Liver (tissue), 3 donors: ENCODE data around the gene CCDC61.

ENCODE experiments used
- CTCF ChIP-seq: fragments of 150-350 bp; IDR thresholded peaks from 2 replicates; pipeline ENCODE4 v1.5.1; 2017; ENCODE audit warnings: improper control_type of control experiment, low read depth, low read length; ENCODE audit not compliant: missing input control
- EGR1 ChIP-seq, 2 donors: IDR thresholded peaks; 2 replicates each; pipeline ENCODE4 v1.6.1; 2016 to 2018; ENCODE audit warnings: antibody characterized with exemption in 2 of 2, low read depth in 2 of 2
- FOXA1 ChIP-seq: IDR thresholded peaks from 2 replicates; pipeline ENCODE4 v1.6.1; 2016; ENCODE audit warnings: antibody characterized with exemption
- GABPA ChIP-seq, 2 donors: IDR thresholded peaks in 1 of 2; conservative IDR thresholded peaks in 1 of 2; 2 replicates each; pipeline ENCODE4 v1.6.1; 2016; ENCODE audit warnings: antibody characterized with exemption in 2 of 2, mild to moderate bottlenecking in 1 of 2, moderate library complexity in 1 of 2
- JUND ChIP-seq, 2 donors: IDR thresholded peaks; 2 replicates each; pipeline ENCODE4 v1.6.1; 2016; ENCODE audit warnings: antibody characterized with exemption in 2 of 2
- REST ChIP-seq: IDR thresholded peaks from 2 replicates; pipeline ENCODE4 v1.6.1; 2016; ENCODE audit warnings: antibody characterized with exemption, mild to moderate bottlenecking
- RXRA ChIP-seq, 2 donors: IDR thresholded peaks; 2 replicates each; pipeline ENCODE4 v1.6.1; 2017 to 2018; ENCODE audit warnings: antibody characterized with exemption in 2 of 2, mild to moderate bottlenecking in 1 of 2
- SP1 ChIP-seq: IDR thresholded peaks from 2 replicates; pipeline ENCODE4 v1.6.1; 2018; ENCODE audit warnings: antibody characterized with exemption, mild to moderate bottlenecking
- TAF1 ChIP-seq: conservative IDR thresholded peaks from 2 replicates; pipeline ENCODE4 v1.6.1; 2016; ENCODE audit warnings: antibody characterized with exemption, mild to moderate bottlenecking
- donor health status: healthy.
- donor health status: healthy.

- TF ChIP-seq CTCF (no peak), SP1 (no peak), TAF1 (no peak), GABPA (IDR thresholded peaks at IDR 0.05 in 1 of 2, conservative IDR thresholded peaks at IDR 0.05 in 1 of 2) (no peak), REST (no peak), RXRA (IDR thresholded peaks at IDR 0.05) (no peak), JUND (IDR thresholded peaks at IDR 0.05) (no peak), FOXA1 (no peak), EGR1 (IDR thresholded peaks at IDR 0.05; ENCODE audit: low read depth in 2 of 2) (no peak)
Measured at GRCh38 chr19:45976178-45976577, 19.1 kb upstream of the CCDC61 start.
